ENCODE data around the gene CA11. TPM values are rescaled to one million over a fixed set of nuclear protein-coding genes. Genes with fewer than 3 reads are reported as not detected.
"Not testable (repeated sequence)": the region's sequence is repeated elsewhere in the genome, so short reads cannot be mapped to it uniquely, and the experiment has no call there.

CA11 gene
- total RNA-seq = 10 to 100 TPM in 3 of 4 donors, 1 to 10 TPM in 1; 7.3 to 37.5 (median 10.3) TPM

DNA sequence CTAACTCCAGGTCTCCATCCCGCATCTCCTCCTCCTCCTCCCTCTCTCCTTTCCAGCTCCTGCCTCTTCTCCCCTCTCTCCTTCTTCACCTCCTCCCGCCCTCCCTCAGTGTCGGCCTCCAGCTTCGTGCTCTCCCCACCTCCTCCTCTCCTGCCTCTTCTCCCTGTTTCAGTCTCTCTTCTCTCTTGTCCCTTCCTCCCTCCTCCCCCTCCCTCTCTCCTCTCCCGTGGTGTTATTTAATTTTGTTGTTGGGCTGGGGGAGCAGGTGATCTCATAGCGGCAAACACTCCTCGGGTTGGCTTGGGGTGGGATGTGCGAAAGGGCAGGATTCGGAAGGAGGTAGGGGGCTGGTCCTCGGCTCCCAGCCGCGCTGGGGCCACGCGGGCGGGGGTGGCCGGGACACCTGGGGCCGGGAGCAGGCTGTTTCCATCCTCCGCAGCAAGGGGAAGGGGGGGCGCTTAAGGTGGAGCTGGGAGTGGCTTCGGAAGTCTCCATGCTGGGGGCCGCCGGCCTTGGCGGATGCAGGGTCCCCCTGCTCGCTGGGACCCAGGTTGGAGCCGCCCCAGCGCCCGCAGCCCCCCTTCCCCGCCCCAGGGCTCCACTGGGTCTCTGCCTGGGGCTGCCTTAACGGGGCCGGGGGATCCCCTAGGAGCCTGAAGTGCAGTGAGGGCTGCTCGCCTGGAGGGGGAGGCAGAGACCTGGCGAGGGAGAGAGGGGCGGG lies at the start of gene CA11:
Gene CA11 (minus strand): TSS at position 187 of the 721 bp plus-strand sequence. CDS start 555 bp downstream, outside the sequence.
- no peak for TF ChIP-seq POLR2A (IDR thresholded peaks at IDR 0.05)
- TF ChIP-seq, protein P1, sequence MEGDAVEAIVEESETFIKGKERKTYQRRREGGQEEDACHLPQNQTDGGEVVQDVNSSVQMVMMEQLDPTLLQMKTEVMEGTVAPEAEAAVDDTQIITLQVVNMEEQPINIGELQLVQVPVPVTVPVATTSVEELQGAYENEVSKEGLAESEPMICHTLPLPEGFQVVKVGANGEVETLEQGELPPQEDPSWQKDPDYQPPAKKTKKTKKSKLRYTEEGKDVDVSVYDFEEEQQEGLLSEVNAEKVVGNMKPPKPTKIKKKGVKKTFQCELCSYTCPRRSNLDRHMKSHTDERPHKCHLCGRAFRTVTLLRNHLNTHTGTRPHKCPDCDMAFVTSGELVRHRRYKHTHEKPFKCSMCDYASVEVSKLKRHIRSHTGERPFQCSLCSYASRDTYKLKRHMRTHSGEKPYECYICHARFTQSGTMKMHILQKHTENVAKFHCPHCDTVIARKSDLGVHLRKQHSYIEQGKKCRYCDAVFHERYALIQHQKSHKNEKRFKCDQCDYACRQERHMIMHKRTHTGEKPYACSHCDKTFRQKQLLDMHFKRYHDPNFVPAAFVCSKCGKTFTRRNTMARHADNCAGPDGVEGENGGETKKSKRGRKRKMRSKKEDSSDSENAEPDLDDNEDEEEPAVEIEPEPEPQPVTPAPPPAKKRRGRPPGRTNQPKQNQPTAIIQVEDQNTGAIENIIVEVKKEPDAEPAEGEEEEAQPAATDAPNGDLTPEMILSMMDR (IDR thresholded peaks at IDR 0.05) = peak in 1 of 3 donors; percentile 79
- peak in 1 of 2 donors; percentile 98 for DNase-seq (ENCODE audit: low spot score in 2 of 2)
- WGBS, 2 donors = 0% methylated on average over 15 to 32 of the region's 33 CpGs
- H3K4me3 ChIP-seq (ENCODE audit: low read depth, poor library complexity, severe bottlenecking) = peak within 1 kb of the TSS; percentile 33
- intact Hi-C loops (cut with DNase I; ENCODE audit: low total_unique reads) = loop anchor here (10.0 kb wide), 2 partner anchors 139 to 189 kb away; partner anchors contain the start of gene HSD17B14

DNA sequence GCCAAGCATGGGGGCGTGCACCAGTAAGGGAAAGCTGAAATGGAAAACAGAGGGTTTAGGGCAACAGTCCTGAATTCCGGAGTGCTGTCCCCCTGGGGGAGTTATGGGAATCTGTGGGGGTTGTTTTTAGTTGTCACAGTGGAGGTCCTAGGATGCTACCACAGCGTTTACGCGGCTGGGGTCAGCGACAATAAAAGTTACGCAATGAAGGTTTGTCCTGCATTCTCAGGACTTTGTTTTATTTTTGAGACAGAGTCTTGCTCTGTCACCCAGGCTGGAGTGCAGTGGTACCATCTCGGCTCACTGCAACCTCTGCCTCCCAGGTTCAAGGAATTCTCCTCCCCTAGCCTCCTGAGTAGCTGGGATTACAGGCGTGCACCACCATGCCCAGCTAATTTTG lies 47.6 kb upstream of the CA11 start:
- 89% methylated on average over 9 of the region's 9 CpGs for WGBS, 2 donors
- H3K4me3 ChIP-seq (ENCODE audit: low read depth, poor library complexity, severe bottlenecking); DNase-seq (ENCODE audit: low spot score in 2 of 2); intact Hi-C loops (cut with DNase I; ENCODE audit: low total_unique reads): not testable (repeated sequence)

DNA sequence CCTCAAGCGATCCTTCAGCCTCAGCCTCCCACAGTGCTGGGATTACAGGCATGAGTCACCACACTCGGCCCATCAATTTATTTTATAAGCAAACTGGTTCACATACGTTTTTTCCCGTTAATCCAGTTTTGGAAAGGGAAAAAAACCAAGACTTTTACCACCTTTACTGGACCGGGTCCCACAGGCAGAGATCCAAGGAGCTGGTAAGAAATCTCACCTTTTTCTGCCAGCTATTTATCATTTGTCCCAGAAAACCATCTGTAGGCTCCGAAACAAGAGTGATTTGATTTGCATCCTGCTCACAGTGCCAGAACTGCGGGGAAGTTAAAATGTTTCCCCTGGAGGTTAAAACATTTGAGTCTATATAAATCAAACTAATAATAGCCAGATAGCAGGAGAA lies 43.5 kb upstream of the CA11 start:
- TF ChIP-seq POLR2A (IDR thresholded peaks at IDR 0.05) = no peak
- TF ChIP-seq, protein P1 (IDR thresholded peaks at IDR 0.05) = no peak
- DNase-seq (ENCODE audit: low spot score in 2 of 2) = no peak
- WGBS, 2 donors = 38 to 45% methylated on average over 7 of the region's 7 CpGs
- H3K4me3 ChIP-seq (ENCODE audit: low read depth, poor library complexity, severe bottlenecking) = no peak overlapping the region
- intact Hi-C loops (cut with DNase I; ENCODE audit: low total_unique reads) = no loop called here

DNA sequence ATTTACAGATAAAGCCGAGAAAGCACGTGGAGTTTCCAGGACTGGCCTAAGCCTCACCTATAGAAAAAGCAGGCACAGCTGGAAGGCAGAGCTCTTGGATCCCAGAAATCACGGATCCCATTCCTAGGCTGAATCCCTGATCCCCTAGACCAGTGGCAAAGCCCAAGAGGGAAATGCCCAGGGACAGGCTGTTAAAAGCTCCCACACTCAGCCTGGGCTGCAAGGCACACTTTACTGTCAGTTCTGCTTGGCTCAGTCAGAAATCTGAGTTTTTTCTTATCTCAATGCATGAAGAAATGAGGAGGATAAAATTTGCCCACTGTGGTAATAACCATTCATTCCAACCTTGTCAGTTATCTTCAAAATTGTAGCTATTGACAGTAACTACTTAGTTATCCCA lies 41.8 kb upstream of the CA11 start:
- no peak overlapping the region for H3K4me3 ChIP-seq (ENCODE audit: low read depth, poor library complexity, severe bottlenecking)
- no peak for TF ChIP-seq POLR2A (IDR thresholded peaks at IDR 0.05)
- intact Hi-C loops (cut with DNase I; ENCODE audit: low total_unique reads) = no loop called here
- no peak for DNase-seq (ENCODE audit: low spot score in 2 of 2)
- 91 to 93% methylated on average over 3 of the region's 3 CpGs for WGBS, 2 donors

DNA sequence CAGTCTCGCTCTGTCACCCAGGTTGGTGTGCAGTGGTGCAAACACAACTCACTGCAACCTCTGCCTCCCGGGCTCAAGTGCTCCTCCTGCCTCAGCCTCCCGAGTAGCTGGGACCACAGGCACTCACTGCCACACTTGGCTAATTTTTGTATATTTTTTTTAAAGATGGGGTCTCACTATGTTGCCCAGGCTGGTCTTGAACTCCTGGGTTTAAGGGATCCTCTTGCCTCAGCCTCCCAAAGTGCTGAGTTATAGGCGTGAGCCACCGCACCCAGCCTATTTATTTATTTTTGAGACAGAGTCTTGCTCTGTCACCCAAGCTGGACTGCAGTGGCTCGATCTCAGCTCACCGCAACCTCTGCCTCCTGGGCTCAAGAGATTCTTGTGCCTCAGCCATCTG lies 40.6 kb upstream of the CA11 start:
- 92% methylated on average over 7 of the region's 7 CpGs for WGBS, 2 donors
- DNase-seq (ENCODE audit: low spot score in 2 of 2); H3K4me3 ChIP-seq (ENCODE audit: low read depth, poor library complexity, severe bottlenecking); intact Hi-C loops (cut with DNase I; ENCODE audit: low total_unique reads): not testable (repeated sequence)

DNA sequence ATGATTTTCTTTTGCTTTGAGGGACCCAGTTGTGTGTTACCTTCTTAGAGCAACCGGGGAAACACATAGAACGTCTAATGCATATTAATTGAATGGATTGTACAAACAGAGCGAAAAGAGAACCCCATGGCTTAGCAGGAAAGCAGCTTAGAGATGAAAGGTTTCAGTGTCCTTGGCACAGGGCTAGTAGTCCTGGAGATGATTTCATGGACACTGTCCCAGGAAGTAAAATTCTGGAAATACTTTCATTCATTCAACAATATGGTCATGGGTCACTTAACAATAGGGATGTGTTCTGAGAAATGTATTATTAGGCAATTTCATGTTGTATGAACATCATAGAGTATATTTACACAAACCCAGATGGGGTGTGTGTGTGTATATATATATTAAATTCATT lies 40.1 kb upstream of the CA11 start:
- no peak for DNase-seq (ENCODE audit: low spot score in 2 of 2)
- intact Hi-C loops (cut with DNase I; ENCODE audit: low total_unique reads) = no loop called here
- 79 to 87% methylated on average over 3 of the region's 3 CpGs for WGBS, 2 donors
- no peak overlapping the region for H3K4me3 ChIP-seq (ENCODE audit: low read depth, poor library complexity, severe bottlenecking)
- no peak for TF ChIP-seq POLR2A (IDR thresholded peaks at IDR 0.05)

DNA sequence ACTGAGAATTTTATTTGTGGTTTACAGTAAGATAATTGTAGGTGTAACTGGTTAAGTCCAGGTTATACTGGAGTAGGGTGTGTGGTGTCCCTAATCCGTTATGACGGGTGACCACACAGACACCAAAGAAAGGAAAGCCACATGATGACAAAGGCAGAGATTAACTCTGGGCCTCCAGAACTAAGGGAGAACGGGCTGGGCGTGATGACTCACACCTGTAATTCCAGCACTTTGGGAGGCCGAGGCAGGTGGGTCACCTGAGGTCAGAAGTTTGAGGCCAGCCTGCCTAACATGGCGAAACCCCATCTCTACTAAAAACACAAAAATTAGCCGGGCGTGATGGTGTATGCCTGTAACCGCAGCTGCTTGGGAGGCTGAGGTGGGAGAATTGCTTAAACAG lies 39.6 kb upstream of the CA11 start:
- DNase-seq (ENCODE audit: low spot score in 2 of 2) = no peak
- no peak overlapping the region for H3K4me3 ChIP-seq (ENCODE audit: low read depth, poor library complexity, severe bottlenecking)
- no peak for TF ChIP-seq POLR2A (IDR thresholded peaks at IDR 0.05)
- TF ChIP-seq, protein P1 (IDR thresholded peaks at IDR 0.05) = no peak
- 80% methylated on average over 9 of the region's 9 CpGs for WGBS, 2 donors
- intact Hi-C loops (cut with DNase I; ENCODE audit: low total_unique reads) = no loop called here

DNA sequence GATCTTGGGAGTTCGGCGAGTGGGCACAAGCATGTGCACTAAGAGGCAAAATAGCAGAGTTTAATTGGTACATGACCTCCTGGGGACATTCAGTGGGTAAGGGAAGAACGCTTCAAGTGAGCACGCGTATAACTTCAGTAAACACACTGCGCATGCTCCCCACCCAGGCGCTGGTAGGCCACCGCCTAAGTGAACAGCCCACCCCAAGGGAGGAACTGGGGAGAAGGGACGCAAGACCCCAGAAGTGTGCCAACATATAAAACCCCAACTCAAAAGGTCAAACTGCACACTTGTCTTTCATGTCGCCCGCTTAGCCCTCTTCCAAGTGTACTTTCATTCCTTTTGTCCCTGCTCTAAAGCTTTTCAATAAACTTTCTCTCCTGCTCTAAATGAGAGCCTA lies 37.4 kb upstream of the CA11 start:
- no peak for DNase-seq (ENCODE audit: low spot score in 2 of 2)
- intact Hi-C loops (cut with DNase I; ENCODE audit: low total_unique reads) = no loop called here
- H3K4me3 ChIP-seq (ENCODE audit: low read depth, poor library complexity, severe bottlenecking) = no peak overlapping the region
- WGBS, 2 donors = 65 to 79% methylated on average over 11 of the region's 11 CpGs
- TF ChIP-seq, protein P1 (IDR thresholded peaks at IDR 0.05) = no peak

Measured in lower leg skin (tissue), 4 donors.